ENCODE data around the gene PIGQ.
A peak's percentile ranks its signal among the peaks of the same experiment; 100 is the strongest.

Gene PIGQ

DNA sequence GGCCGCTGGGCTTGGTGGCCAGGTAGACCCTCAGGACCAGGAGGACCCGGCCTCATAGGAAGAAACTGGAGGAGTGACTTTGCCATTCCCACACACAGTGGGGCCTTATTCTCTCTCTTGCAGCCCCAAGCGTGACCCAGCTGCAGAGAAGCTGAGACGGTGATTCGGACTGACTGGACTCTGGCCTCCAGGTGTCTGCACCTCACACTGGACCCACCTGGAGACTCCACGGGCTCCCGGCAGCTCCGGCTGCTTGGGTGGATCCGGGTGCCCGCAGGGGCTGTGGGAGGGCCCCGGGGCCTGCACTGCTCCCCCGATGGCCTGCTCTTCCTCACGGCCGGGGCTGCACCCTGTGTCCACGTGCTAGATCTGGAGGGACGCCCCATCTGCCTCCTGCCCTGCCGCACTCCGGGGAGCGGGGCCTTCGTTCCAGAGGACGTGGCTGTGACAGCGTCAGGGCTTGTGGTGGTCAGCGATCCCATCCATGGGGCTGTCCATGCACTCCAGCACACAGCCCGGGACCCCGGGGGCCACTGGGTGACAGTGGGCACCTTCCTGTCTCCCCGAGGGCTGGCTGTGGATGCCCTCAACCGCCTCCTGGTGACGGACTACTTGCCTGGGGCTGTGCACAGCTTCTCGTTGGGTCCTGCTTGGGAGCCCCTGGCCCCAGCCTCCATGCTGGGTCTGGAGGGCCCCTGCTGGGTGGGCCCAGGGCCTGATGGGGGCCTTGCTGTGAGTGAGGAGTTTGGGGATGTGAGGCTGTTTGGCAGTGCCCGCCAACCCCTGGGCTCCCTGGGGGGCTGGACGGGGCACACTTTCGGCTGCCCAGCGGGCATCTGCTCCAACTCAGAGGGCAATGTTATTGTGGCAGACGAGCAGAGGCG is 2.2 kb upstream of the PIGQ start:
- ATAC-seq, result no peak
- no peak for DNase-seq

GRCh38 chr16:568401-569258 is 1.1 kb upstream of the PIGQ start:
- ATAC-seq (no peak), DNase-seq (no peak)

DNA sequence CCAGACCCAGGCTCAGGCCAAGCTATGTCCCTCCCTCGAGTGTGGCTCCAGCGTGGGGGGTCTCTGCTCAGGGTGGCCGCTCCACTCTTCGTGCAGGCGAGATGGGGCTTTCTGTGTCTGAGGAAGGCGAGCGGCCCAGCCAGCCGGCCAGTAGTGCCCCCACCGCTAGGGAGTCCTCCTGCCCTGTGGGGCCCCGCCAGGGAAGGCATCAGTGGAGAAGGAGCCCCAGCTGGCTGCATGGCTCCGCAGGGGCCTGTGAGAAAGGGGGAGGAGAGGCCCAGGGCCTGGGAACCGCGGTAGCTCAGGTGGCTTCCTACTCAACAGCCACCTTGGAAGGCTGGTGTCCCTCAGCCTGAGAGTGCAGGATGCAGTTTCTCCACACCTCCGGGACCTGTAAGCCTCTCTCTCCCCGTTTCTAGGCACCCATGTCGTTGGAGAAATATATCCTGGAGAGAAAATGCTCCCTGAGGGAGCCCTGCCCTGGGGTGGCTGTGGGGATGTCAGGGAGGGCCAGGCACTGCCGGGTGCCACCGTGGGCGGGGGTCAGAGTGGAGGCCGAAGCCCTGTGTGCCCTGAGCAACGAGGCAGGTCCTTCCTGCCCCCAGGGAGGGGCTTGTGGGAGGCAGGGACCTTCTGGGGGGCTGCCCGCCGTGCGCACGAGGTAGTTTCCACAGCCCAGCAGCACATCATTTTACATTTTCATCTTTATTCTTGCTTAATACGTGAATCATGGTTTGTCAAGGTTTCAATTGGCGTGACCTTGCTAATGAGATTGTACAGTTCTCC is 3.3 kb downstream of the PIGQ start:
- ATAC-seq (no peak), DNase-seq (no peak)

GRCh38 chr16:574021-574760 is 4.4 kb downstream of the PIGQ start:
- no peak for DNase-seq
- no peak for ATAC-seq

DNA sequence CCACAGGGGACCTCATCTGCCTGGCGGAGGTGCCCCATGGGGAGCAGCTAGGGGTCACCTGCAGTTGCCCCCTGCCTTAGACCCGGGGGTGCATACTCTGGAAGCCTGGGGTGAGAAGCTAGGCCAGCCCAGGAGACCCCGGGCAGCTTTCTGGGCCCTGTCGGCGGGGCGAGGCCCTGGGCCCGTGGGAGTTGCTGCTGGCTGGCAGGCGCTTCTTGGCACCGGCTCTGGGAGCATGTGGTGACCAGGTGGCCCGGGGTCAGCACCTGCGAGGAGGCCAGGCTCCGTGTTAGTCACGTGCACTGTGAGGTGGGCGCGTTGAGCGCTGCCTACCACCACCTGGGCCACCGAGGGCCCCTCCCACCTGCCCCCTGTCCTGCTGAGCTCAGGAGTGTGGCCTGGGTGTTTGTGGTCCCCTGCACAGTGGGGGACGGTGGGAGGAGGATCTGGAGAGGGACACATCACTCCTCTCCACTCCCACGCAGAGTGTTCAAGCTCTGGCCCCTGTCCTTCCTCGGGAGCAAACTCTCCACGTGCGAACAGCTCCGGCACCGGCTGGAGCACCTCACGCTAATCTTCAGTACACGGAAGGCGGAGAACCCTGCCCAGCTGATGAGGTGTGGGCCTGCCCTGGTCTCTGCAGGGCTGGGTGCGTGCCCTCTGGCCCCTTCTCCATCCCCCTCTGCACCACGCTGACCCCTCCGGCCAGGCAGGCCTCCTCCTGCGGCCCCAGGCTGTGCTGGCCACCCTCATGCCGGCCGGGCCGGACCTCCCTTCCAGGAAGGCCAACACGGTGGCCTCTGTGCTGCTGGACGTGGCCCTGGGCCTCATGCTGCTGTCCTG is 5.8 kb downstream of the PIGQ start:
- ATAC-seq, result no peak

DNA sequence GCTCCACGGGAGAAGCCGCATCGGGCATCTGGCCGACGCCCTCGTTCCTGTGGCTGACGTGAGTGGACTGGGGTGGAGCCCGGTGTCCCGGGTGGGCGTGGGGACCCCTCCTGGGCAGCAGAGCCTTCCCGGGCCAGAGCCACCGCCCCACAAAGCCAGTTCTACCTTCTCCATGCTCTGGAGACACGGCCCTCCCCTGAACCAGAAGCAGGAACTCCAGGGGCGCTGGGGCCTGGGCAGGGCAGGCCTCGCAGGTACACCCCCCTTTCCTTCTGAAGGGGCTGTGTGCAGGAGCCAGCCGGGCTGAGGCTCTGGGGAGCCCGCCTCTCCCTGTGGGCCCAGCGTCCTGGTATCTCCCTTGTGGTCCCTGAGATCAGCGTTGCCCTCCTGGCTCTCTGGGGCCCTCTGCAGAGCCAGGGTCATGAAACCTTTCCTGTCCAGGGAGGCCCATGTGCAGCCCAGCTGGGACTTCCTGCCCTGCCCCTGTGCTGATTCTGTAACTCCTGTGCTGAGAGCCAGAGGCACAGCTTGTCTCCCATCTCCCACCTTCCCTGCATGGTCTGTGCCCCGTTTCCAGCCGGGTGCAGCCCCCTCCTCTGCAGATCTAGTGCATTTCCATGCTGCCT is 6.5 kb downstream of the PIGQ start:
- ATAC-seq, result no peak
- no peak for DNase-seq

More for the DNA sequence above, 5.8 kb downstream of the PIGQ start:
- no peak for DNase-seq

DNA sequence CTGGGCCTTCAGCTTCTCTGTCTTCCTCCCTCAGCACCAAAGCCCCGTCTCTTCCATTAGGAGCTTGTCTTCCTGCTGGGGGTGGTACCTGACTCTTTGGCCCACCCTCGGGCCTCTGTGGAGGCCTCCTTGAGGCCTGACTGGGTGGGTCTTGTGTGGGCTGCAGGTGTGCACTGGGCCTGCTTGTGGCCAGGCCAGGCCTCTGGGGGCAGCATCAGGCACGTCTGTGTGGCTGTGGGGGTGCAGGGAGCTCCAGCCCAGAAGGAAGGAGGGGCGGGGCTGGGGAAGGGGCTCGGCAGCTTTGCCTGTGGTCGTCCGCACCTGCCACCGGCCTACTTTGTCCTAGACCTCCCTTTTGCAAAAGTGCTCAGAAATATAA is 7.0 kb downstream of the PIGQ start:
- ATAC-seq, result no peak
- DNase-seq, result no peak

DNA sequence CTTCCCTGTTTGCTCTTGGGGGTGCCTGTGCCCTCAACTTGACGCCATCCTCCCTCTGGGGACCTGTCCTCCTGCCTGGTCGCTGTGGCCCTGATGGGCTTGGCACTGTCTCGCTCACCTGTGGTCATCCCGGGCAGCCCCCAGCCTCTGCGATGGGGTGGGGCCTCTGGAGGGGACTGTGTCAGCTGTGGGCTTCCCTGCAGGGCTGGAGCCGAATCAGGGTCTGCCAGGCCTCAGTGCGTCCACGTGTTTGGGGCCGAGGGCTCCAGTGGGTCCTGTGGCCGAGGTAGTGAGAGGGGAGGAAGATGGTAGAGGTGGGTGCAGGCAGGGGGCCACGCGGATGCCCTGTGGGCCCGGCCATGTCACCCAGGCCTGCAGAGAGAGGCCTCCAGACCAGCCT is 8.0 kb downstream of the PIGQ start:
- no peak for DNase-seq
- no peak for ATAC-seq

DNA sequence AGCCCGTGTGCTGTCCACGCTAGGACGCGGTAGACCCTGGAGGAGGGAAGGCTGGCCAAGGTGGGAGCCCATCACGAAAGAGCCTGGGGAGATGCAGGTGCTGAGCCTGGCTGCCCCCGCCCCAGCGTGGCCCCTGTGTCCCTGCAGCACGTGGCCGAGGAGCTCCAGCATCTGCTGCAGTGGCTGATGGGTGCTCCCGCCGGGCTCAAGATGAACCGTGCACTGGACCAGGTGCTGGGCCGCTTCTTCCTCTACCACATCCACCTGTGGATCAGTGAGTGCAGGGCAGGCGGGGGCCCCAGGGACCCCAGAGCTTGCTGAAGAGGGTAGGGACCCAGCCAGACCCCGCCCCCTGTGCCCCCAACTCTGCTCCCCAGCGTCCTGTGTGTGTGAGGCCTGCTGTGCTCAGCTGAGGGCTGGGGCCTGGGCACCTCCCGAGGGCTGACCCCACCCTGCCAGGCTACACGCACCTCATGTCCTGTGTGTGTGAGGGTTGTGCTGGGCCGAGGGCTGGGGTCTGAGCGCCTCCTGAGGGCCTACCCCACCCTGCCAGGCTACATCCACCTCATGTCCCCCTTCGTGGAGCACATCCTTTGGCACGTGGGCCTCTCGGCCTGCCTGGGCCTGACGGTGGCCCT is 8.6 kb downstream of the PIGQ start:
- DNase-seq (no peak), ATAC-seq (no peak)

DNA sequence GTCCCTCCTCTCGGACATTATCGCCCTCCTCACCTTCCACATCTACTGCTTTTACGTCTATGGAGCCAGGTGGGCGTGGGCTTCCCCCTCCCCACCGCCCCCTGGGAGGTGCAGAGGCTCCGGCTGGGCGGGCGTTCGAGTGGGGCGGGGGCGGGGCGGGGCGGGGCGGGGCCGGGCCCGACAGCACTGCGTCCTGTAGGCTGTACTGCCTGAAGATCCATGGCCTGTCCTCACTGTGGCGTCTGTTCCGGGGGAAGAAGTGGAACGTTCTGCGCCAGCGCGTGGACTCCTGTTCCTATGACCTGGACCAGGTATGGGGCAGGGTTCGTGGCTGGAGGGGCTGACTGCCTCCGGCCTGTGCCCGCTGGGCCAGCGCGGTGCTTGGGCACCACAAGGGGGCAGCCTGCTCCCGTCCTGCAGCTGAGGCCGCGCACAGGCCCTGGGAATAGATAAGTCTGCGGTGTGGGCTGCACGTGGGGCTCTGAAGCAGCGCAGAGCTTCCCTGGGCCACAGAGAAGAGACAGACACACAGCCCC is 9.2 kb downstream of the PIGQ start:
- DNase-seq (peak; percentile 81), ATAC-seq (peak; percentile 85)

DNA sequence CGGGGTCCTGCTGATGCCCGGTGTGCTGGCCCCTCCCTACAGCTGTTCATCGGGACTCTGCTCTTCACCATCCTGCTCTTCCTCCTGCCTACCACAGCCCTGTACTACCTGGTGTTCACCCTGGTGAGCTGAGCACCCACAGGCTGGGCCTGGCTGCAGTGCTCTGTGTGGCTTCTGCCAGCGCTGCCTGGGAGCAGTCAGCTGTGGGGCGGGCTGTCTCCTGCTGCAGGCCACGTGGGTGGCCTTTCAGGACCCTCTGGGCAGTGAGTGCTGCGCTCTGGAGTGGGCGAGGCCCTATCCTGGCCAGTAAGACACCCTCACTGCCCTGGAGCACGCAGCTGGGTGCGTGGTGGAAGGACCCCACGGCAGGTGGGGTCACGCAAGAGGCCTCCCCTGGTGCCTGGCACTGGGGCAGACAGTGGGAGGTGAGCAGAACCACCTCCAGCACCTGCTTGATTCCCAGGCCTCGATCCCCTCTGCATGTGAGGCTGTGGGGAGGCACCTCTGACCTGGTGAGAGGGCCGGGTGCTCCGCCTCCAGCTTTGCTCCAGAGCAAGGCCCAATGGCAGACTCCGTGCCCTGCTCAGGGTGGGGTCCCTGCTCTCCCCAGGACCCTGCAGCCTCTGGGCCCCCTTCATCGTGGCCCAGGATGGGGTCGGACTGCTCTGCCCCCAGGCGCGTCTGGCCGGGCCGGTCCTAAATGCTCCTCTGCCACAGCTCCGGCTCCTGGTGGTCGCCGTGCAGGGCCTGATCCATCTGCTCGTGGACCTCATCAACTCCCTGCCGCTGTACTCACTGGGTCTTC is 10.6 kb downstream of the PIGQ start:
- DNase-seq (no peak), ATAC-seq (no peak)

DNA sequence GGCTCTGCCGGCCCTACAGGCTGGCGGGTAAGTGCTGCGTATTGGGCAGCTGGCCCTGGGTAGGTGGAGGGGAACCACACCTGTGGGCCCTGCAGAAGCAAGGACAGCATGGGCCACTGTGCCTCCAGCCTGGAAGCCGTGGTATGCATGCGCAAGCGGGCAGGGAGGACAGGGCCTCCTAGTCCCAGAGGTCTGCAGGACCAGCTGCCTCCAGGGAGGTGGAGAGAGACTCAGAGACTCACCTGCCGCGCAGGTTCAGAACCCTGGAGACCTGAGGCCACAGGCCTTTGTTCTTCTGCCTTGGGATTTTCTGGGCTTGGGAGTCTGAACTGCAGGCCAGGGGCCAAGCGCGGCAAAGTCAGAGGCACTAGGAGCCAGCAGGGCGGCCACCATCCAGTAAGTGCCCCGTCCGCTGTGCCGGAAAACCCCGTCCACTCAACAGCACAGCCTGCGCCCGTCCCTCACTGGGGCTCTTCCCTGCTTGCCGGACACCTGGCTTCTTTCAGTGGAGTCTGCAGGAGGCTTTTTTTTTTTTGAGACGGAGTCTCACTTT is 11.3 kb downstream of the PIGQ start:
- DNase-seq, result no peak
- ATAC-seq, result no peak

- DNase-seq (no peak), ATAC-seq (no peak)
Observed at GRCh38 chr16:582218-582613, 12.4 kb downstream of the PIGQ start.

DNA sequence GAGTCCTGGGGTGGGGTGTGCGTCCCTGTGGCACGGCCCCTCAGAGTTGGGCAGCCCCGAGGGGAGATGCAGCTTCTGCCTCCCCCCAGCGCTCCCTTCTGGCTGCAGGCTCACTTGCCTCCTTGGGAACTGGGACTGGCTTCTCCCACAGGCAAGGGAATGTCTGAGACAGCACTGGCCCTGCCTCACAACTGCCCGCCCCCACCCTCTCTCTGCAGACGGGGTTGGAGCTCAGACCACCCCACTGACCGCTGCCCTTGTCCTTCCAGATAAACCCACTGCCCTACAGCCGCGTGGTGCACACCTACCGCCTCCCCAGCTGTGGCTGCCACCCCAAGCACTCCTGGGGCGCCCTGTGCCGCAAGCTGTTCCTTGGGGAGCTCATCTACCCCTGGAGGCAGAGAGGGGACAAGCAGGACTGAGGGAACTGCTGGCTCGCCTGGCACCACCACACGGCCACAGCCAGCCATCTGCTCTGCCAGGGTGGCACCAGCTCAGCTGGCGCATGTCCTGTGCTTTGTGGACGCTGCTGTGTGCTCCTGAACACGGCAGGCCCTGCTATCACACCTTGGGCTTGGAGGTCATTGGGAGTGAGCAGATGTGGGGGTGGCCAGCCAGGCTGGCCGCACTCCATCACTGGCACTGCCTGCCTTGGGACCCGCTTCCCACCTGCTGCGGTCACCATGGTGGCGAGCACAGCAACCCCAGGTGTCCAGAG is 13.0 kb downstream of the PIGQ start:
- no peak for ATAC-seq
- DNase-seq, result no peak

DNA sequence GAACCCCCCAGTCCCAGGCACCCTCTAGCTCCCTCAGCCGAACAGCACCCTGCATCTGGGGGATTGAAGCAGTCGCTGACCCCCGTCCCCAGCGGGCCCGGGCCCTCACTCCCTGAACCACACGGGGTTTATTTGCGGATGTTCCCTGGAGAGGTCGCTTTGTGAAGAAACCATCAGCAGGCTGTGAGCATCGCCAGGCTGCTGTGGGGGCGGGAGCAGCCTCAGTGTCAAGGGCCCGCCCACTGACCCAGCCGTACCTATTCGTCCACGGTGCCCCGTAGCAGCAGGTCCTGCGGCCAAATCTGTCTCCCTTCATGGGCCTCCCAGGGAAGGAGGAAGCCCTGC is 13.7 kb downstream of the PIGQ start:
- ATAC-seq, result no peak

GRCh38 chr16:583815-584591 is 14.2 kb downstream of the PIGQ start:
- DNase-seq (no peak), ATAC-seq (no peak)

More for the DNA sequence above, 13.7 kb downstream of the PIGQ start:
- no peak for DNase-seq

- ATAC-seq, result no peak
- no peak for DNase-seq
Observed at GRCh38 chr16:585351-585750, 15.6 kb downstream of the PIGQ start.
